ENCODE measurements around the gene PLIN4.
A peak's percentile ranks its signal among the peaks of the same experiment; 100 is the strongest.

PLIN4 gene

DNA sequence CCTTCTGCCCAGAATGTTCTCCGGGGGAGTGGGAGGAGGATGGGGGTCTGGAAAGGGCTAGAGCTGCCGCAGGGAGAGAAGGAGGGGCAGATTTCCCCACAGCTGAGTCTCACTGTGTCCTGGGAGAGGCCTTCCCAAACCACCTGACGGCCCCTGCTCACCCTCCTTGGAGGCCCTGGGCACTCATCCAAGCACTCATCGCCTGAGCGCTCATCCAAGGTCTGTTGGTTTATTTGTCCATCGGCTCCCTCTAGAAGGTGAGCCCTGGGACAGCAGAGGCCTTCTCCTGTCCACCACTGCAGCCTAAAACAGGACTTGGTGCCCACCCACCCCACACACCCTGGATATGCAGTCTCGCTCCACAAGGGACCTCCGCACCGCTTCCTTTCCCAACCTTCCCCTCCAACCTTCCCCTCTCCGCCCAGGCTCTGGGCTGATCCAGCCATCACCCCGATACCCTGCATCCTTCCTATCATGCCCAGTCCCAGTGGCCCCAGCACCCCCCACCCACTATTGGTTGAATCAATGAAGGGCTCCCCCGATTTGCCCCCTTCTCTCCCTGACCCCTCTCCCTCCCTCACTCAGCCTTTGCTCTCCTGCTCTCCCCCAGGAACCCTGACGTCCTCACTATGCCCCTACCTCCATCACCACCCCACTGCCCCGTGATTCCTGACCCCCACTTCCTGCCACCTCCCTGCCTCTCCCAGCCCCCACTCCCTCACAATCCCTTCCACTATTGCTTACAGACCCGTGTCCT is 62.4 kb downstream of the PLIN4 start:
- DNase-seq (ENCODE audit: low read depth, low spot score) = peak; percentile 60

DNA sequence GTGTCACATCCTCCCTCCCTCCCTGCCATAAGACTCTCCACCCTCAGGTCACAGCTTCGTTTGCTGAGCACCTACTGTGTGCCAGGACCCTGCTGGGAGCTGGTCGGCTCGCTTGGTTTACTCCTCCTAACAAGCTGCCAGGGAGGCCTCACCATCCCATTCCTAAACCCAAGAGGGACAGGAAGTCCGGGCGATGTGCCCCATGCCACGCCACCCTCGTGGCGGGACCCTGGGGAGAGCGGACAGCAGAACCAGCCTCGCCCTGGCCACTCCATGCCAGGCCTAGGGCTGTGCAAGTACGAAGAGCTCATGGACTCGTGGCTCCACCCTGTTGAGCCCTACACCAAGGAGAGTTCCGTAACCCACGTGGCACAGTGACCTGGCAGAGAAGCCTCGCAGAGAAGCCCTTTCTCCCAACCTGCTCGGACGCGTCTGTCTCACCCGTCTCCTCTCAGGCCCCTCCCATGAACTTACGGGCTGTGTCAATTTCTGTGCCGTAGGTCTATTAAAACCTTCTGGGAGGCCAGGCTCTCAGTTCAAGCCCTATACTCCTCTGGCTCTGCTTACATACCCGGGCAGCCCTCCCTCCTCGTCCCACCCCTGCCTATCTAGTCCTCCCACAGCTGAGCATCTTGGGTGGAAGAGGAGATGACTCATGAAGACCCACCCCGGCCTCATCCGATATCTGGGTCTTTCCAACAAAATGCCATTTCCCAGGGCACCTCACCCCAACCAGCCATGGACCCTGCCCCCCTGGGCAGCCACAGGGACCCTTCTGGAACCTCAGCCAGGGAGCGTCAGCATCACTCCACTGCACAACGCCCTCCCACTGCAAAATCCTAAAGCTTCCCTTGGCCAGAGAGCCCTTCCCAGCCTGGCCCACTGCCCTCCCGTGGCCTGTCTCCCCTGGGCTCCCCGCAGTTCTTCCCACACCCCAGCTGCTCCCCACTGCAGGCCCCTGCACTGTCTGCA is 63.3 kb downstream of the PLIN4 start:
- DNase-seq (ENCODE audit: low read depth, low spot score) = no peak

DNA sequence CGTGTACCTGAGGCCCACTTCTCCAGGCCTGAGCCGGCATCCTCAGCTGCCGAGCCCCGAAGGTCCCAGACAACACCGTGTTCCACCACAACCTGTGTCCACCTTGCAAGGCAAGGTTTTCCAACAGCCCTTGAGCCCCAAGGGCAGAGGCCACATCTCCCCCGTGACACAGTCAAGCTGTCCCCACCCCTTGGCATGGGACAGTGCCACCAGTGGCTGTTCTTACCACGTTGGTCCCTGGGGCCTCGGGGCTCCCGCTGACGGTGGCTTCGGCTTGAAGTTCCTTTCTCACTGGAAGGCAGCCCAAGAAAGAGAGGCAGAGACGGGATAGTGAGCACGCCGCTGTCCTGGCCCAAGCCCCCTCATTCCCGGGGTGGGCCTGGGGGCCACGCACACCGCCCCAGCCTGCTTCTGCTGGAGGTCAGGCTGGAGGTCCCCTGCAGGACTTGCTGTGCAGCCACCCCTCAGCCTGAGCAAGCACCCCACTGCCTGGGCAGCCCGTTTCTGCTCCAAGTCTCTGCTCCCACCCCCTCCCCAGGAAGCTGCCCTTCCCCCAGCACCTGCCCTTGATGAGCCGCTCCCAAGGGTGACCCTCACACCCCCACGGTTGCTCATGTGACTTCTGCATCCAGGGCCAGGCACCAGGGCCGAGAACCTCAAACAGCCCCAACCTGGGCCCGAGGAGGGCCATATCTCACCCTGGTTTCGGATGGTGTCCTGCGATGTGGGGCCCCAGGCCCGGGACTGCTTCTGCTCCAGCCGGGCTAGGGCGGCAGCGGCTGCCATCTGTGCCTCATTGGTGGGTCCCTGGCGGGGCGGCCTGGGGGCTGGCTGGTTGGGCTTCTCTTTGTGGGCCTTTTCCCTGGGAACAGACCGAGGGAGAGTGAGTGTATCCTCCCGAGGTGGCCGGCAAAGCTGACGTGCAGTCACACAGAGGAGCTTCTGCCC is 64.8 kb downstream of the PLIN4 start:
- no peak for DNase-seq (ENCODE audit: low read depth, low spot score)

DNA sequence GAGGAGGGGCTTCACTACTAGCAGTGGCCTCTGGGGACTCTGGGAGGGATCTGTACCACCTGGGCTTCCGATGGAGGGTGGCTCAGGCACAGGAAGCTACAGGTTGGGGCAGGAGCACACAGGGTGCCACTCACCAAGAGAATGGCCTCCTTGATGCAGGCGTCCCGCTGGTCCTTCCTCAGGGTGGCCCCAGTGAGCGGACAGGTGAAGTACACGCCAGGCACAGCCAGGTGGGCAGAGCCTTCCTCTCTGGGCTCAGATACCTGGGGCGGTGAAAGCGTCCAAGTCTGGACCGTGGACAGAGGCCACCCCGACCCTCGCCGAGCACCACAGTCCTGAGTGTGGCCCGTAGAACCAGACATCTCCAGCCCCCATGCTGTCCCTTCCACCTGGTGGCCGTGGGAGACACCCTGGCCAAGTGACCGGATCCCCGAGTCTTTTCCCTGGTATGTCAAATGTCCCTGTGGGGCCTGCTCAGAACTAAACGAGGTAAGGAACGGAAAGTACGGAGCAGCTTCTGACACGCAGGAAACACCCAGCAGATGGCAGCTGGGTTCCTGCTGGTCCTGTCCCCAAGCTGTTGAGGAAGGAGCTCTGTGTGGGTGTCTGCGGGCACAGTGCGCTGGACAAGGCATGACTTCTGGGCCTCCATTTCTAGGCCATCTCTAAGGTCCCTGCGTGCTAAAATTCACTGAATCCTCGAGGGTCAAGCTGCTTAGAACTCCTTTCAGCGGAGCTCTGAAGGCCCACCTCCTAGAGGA is 65.9 kb downstream of the PLIN4 start:
- no peak for DNase-seq (ENCODE audit: low read depth, low spot score)
